Smooth muscle cell (in vitro differentiated cells): ENCODE results near the gene TMBIM1. TPM values are rescaled to one million over a fixed set of nuclear protein-coding genes. Genes with fewer than 3 reads are reported as not detected.
A peak's percentile ranks its signal among the peaks of the same experiment; 100 is the strongest.

Source experiments
- DNase-seq: peaks from one replicate; lab custom pipeline; 2025; ENCODE audit not compliant: unreplicated experiment; lab: John Stamatoyannopoulos, UW
- H2AFZ ChIP-seq: fragments of 200-600 bp; sonication (generic); 2 replicates; pipeline ENCODE4 v1.6.0; 2016; ENCODE audit warnings: antibody characterized with exemption, low read depth, mild to moderate bottlenecking
- H3F3A ChIP-seq: fragments of 200-600 bp; sonication (generic); 2 replicates; pipeline ENCODE4 v1.6.0; 2017; ENCODE audit warnings: antibody characterized with exemption, low read depth
- H3K27ac ChIP-seq: fragments of 200-600 bp; sonication (generic); 2 replicates; pipeline ENCODE4 v1.5.1; 2016; ENCODE audit warnings: low read depth, mild to moderate bottlenecking
- H3K27me3 ChIP-seq: fragments of 200-600 bp; sonication (generic); 2 replicates; pipeline ENCODE4 v1.6.1; 2016; ENCODE audit warnings: low read depth, mild to moderate bottlenecking
- H3K36me3 ChIP-seq: fragments of 200-600 bp; sonication (generic); 2 replicates; pipeline ENCODE4 v1.5.1; 2016; ENCODE audit warnings: low read depth
- H3K4me1 ChIP-seq: fragments of 200-600 bp; sonication (generic); 2 replicates; pipeline ENCODE4 v1.5.1; 2016; ENCODE audit warnings: low read depth
- H3K4me2 ChIP-seq: fragments of 200-600 bp; sonication (generic); 2 replicates; pipeline ENCODE4 v1.6.0; 2016; ENCODE audit warnings: mild to moderate bottlenecking
- H3K4me3 ChIP-seq: fragments of 200-600 bp; sonication (generic); 2 replicates; pipeline ENCODE4 v1.5.1; 2016; ENCODE audit warnings: mild to moderate bottlenecking
- H3K79me2 ChIP-seq: fragments of 200-600 bp; sonication (generic); 2 replicates; pipeline ENCODE4 v1.6.0; 2016; ENCODE audit warnings: low read depth, mild to moderate bottlenecking
- H3K9ac ChIP-seq: fragments of 200-600 bp; sonication (generic); 2 replicates; pipeline ENCODE4 v1.6.0; 2016; ENCODE audit warnings: low read depth
- H3K9me3 ChIP-seq: fragments of 200-600 bp; sonication (generic); replicated peaks from 2 replicates; pipeline ENCODE4 v1.5.1; 2016; ENCODE audit warnings: low read depth
- H4K20me1 ChIP-seq: fragments of 200-600 bp; sonication (generic); 2 replicates; pipeline ENCODE4 v1.6.0; 2016; ENCODE audit warnings: low read depth
- CTCF ChIP-seq: fragments of 200-600 bp; sonication (generic); IDR thresholded peaks from 2 replicates; pipeline ENCODE4 v1.5.1; 2017; ENCODE audit warnings: borderline replicate concordance, mild to moderate bottlenecking, antibody characterized with exemption; ENCODE audit not compliant: insufficient read depth, poor library complexity, severe bottlenecking
- WGBS: methylation state at CpG from one replicate; pipeline ENCODE4 v1.1.7; 2016; ENCODE audit warnings: low lambda C conversion rate; 5-methylcytosine and 5-hydroxymethylcytosine counted together
- microRNA-seq: library from miRNA; unstranded; fragments of <30 nt; microRNA quantifications from one replicate; pipeline ENCODE4, GENCODE V29; 2016; ENCODE audit warnings: borderline number of aligned reads
- polyA plus RNA-seq: library from polyadenylated mRNA; unstranded; fragments of >200 nt; fragmentation: Nextera tagmentation; extraction: Ambion mirVana; gene quantifications from 2 replicates; pipeline ENCODE4 v1.2.1, GENCODE V29; 2016
- small RNA-seq: library from RNA; depleted of rRNA; stranded (forward); fragments of <200 nt; gene quantifications from one replicate; pipeline ENCODE3, GENCODE V24; 2014
- total RNA-seq: library from RNA; depleted of rRNA; stranded (reverse); fragments of >200 nt; gene quantifications from 2 replicates; pipeline ENCODE4 v1.2.3, GENCODE V29; 2014

The TMBIM1 gene
- total and polyA plus RNA-seq, 2 experiments from 2014 or later: 109 to 121 TPM

- peaks cover 77% of the 10 kb centered on the region for H3K79me2 ChIP-seq
- H3K27ac ChIP-seq: peak overlapping the region; percentile 87
- no peak for TF ChIP-seq CTCF
- no peaks in the 10 kb centered on the region for H3K9me3 ChIP-seq
- H3K9ac ChIP-seq: no peak overlapping the region
- H3K36me3 ChIP-seq: peaks cover 22% of the 10 kb centered on the region
- H3K27me3 ChIP-seq: no peaks in the 10 kb centered on the region
- no peak overlapping the region for H3K4me3 ChIP-seq
- H4K20me1 ChIP-seq: peaks cover 95% of the 10 kb centered on the region
- peaks cover 78% of the 10 kb centered on the region for H3F3A ChIP-seq
- WGBS: 6% methylated on average over 3 of the region's 3 CpGs
- no peak overlapping the region for H2AFZ ChIP-seq
- peak overlapping the region; percentile 70 for H3K4me2 ChIP-seq
- DNase-seq: no peak
- peaks cover 10% of the 10 kb centered on the region for H3K4me1 ChIP-seq
Measured at GRCh38 chr2:218229239-218229638, 63.1 kb downstream of the TMBIM1 start.

DNA sequence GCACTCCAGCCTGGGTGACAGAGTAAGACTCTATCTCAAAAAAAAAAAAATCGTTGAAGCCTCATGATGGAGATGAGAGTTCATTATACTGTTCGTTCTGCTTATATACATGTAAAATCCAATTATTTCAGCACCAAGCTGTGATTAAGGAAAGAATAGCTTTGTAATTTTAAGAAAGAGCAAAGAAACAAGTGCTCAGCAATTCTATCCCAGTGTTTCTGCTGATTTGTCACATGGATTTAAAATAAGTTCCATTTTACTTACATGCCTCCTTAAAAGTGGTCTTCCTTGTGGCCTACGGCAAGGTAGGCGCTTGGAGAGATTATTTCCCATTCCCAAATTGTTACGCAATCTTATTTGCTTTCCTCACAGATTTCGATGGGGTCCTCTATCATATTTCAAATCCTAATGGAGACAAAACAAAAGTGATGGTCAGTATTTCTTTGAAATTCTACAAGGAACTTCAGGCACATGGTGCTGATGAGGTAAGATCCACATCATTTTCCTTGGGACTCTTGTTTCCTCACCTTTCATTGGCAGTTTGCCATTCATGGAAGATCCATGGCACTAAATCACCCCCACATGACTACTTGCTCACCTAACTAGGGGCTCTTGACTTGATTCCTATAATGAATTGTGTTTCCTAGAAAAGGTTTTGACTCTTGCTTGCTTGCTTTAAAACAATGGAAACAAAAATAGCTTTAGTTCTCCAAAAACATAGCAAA is 63.8 kb downstream of the TMBIM1 start:
- 93% methylated on average over 6 of the region's 6 CpGs for WGBS
- TF ChIP-seq CTCF: no peak
- peaks cover 22% of the 10 kb centered on the region for H3K36me3 ChIP-seq
- peaks cover 73% of the 10 kb centered on the region for H3F3A ChIP-seq
- DNase-seq: no peak
- peak overlapping the region; percentile 70 for H3K4me2 ChIP-seq
- H4K20me1 ChIP-seq: peaks cover 95% of the 10 kb centered on the region
- H3K27ac ChIP-seq: peak overlapping the region; percentile 87
- no peak overlapping the region for H3K9ac ChIP-seq
- no peaks in the 10 kb centered on the region for H3K9me3 ChIP-seq
- H2AFZ ChIP-seq: no peak overlapping the region
- no peaks in the 10 kb centered on the region for H3K27me3 ChIP-seq
- H3K4me3 ChIP-seq: no peak overlapping the region
- H3K79me2 ChIP-seq: peaks cover 79% of the 10 kb centered on the region
- peaks cover 10% of the 10 kb centered on the region for H3K4me1 ChIP-seq

DNA sequence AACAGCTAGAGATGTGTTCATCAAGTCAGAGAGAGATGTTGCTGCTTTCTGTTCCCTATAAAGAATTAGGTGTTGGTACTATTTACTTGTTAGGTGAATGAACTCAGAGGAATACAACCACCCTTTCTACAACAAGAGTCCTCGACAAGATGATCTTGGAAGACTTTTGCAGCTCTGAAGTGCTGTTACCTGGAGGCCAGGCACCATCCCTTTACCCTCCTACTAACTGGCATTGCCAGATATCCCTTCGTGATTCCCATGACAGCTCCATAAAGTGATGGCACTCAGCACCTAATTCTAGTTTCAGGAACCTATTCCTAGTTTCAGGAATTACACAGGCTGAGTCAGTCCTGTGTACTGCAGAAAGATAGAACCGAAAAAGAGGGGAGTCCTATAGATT is 65.4 kb downstream of the TMBIM1 start:
- Histone ChIP-seq H3K36me3 (peaks cover 22% of the 10 kb centered on the region), H3K9ac (no peak overlapping the region), H3K27me3 (no peaks in the 10 kb centered on the region), H3F3A (peaks cover 78% of the 10 kb centered on the region), H3K4me2 (no peak overlapping the region), H3K4me1 (peaks cover 10% of the 10 kb centered on the region), H3K27ac (peak overlapping the region; percentile 87), H3K9me3 (no peaks in the 10 kb centered on the region), H2AFZ (no peak overlapping the region), H3K4me3 (no peak overlapping the region), H4K20me1 (peaks cover 97% of the 10 kb centered on the region), H3K79me2 (peaks cover 81% of the 10 kb centered on the region)
- WGBS: 93% methylated on average over 3 of the region's 3 CpGs
- DNase-seq: no peak
- TF ChIP-seq CTCF: no peak

Small RNA genes within 50 kb of the gene (microRNA-seq; reads per million reads assigned to microRNA genes)
- gene MIR6513 (5.8 reads per million, percentile 2 among the genes with 10 or more reads in this experiment), gene MIR6810 (9.9 reads per million, percentile 13 among the genes with 10 or more reads in this experiment)

Small RNA genes within 50 kb of the gene (small RNA-seq; reads per million reads assigned to genes)
- gene MIR6810: 0.11 reads per million

Other genes with a start within 250 kb of the TMBIM1 start
- not detected in 2 replicates for gene RUFY4, start 223.2 kb downstream of the TMBIM1 start, total RNA-seq
- gene RUFY4, start 223.2 kb downstream of the TMBIM1 start, polyA plus RNA-seq: 0.10 TPM in 1 of 2 replicates, not detected in the other
- not detected in 2 replicates for gene CXCR2, start 166.5 kb downstream of the TMBIM1 start, total RNA-seq
- gene CXCR2, start 166.5 kb downstream of the TMBIM1 start, polyA plus RNA-seq: 0.24 TPM in 1 of 2 replicates, not detected in the other
- not detected in 2 replicates for gene CXCR1, start 125.5 kb downstream of the TMBIM1 start, total RNA-seq
- gene CXCR1, start 125.5 kb downstream of the TMBIM1 start, polyA plus RNA-seq: not detected in 2 replicates
- gene ARPC2, start 75.3 kb downstream of the TMBIM1 start, total RNA-seq: 645 and 653 TPM in 2 replicates
- gene ARPC2, start 75.3 kb downstream of the TMBIM1 start, polyA plus RNA-seq: 858 and 872 TPM in 2 replicates
- gene GPBAR1, start 31.5 kb downstream of the TMBIM1 start, total RNA-seq: 0.94 and 1.3 TPM in 2 replicates
- 1.6 and 2.6 TPM in 2 replicates for gene GPBAR1, start 31.5 kb downstream of the TMBIM1 start, polyA plus RNA-seq
- gene AAMP, start 22.4 kb downstream of the TMBIM1 start, total RNA-seq: 58.9 and 71.5 TPM in 2 replicates
- gene AAMP, start 22.4 kb downstream of the TMBIM1 start, polyA plus RNA-seq: 95.8 and 135 TPM in 2 replicates
- 26.1 and 42.0 TPM in 2 replicates for gene PNKD, start 22.0 kb downstream of the TMBIM1 start, total RNA-seq
- gene PNKD, start 22.0 kb downstream of the TMBIM1 start, polyA plus RNA-seq: 109 and 126 TPM in 2 replicates
- not detected in 2 replicates for gene CATIP, start 64.4 kb upstream of the TMBIM1 start, total RNA-seq
- 0.18 and 0.25 TPM in 2 replicates for gene CATIP, start 64.4 kb upstream of the TMBIM1 start, polyA plus RNA-seq
- gene SLC11A1, start 89.8 kb upstream of the TMBIM1 start, total RNA-seq: 0.31 TPM in 1 of 2 replicates, not detected in the other
- gene SLC11A1, start 89.8 kb upstream of the TMBIM1 start, polyA plus RNA-seq: 0.14 and 0.38 TPM in 2 replicates
- gene CTDSP1, start 107.4 kb upstream of the TMBIM1 start, total RNA-seq: 62.5 and 70.9 TPM in 2 replicates
- 18.7 and 20.3 TPM in 2 replicates for gene CTDSP1, start 107.4 kb upstream of the TMBIM1 start, polyA plus RNA-seq
- not detected in 2 replicates for gene VIL1, start 126.6 kb upstream of the TMBIM1 start, total RNA-seq
- gene VIL1, start 126.6 kb upstream of the TMBIM1 start, polyA plus RNA-seq: 0.14 and 0.15 TPM in 2 replicates